Measurements from ENCODE around the gene CA10.

The CA10 gene

DNA sequence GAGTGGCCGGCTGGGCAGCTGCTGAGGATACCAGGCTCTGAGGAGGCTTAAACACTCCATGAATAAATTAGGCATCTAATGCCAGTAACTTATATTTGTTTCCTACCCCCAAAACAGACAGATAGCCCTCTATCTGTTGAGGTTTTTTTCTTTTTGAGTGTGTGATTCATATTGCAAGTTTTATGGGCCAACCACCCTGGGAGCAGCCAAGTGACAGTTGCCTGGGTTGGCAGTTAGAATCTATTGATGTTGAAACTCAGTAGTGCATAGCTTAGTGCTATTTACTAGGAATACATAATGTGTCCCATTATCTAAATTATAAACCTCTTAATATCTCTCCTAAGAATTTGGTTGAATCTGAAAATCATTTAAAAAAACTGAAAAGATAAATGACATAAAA lies 397.4 kb downstream of the CA10 start:
- no peak for DNase-seq (ENCODE audit: low spot score)
- TF ChIP-seq, protein P1, sequence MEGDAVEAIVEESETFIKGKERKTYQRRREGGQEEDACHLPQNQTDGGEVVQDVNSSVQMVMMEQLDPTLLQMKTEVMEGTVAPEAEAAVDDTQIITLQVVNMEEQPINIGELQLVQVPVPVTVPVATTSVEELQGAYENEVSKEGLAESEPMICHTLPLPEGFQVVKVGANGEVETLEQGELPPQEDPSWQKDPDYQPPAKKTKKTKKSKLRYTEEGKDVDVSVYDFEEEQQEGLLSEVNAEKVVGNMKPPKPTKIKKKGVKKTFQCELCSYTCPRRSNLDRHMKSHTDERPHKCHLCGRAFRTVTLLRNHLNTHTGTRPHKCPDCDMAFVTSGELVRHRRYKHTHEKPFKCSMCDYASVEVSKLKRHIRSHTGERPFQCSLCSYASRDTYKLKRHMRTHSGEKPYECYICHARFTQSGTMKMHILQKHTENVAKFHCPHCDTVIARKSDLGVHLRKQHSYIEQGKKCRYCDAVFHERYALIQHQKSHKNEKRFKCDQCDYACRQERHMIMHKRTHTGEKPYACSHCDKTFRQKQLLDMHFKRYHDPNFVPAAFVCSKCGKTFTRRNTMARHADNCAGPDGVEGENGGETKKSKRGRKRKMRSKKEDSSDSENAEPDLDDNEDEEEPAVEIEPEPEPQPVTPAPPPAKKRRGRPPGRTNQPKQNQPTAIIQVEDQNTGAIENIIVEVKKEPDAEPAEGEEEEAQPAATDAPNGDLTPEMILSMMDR (IDR thresholded peaks at IDR 0.05; ENCODE audit: extremely low read depth, missing control alignments): no peak

DNA sequence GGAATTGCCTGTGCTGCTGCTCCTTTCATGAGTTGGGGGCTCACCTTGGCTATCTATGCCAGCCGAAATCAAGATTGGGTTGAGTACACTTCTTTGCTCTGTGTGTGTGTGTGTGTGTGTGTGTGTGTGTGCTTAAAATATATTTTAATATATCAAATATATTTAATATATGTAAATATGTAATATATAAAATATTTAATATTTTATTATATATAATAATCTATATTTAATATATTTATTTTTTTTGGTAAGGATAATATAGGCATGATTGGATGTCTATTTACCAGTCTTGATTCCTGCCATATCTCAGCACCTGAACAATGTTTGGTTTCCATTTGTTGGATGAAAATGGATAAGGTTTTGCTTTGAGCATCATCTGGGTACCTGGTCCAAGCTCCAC lies 399.3 kb downstream of the CA10 start:
- DNase-seq (ENCODE audit: low spot score): no peak

DNA sequence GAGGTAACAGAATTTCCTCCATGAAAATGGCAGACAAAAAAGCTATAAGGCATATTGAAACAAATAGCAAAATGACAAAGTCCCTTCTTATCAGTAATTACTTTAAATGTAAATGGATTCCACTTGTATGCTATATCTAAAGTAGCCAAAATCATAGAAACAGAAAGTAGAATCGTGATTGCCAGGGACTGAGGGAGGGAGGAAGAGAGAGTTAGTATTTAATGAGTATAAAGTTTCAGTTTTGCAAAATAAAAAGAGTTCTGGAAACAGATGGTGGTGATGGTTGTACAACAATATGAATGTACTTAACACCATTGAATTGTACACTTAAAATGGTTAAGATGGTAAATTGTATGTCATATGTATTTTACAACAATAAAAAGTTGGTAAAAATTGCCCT lies 407.4 kb downstream of the CA10 start:
- TF ChIP-seq, protein P1 (IDR thresholded peaks at IDR 0.05; ENCODE audit: extremely low read depth, missing control alignments): no peak
- no peak for DNase-seq (ENCODE audit: low spot score)

More for the DNA sequence above, 399.3 kb downstream of the CA10 start:
- TF ChIP-seq, protein P1 (IDR thresholded peaks at IDR 0.05; ENCODE audit: extremely low read depth, missing control alignments): no peak

DNA sequence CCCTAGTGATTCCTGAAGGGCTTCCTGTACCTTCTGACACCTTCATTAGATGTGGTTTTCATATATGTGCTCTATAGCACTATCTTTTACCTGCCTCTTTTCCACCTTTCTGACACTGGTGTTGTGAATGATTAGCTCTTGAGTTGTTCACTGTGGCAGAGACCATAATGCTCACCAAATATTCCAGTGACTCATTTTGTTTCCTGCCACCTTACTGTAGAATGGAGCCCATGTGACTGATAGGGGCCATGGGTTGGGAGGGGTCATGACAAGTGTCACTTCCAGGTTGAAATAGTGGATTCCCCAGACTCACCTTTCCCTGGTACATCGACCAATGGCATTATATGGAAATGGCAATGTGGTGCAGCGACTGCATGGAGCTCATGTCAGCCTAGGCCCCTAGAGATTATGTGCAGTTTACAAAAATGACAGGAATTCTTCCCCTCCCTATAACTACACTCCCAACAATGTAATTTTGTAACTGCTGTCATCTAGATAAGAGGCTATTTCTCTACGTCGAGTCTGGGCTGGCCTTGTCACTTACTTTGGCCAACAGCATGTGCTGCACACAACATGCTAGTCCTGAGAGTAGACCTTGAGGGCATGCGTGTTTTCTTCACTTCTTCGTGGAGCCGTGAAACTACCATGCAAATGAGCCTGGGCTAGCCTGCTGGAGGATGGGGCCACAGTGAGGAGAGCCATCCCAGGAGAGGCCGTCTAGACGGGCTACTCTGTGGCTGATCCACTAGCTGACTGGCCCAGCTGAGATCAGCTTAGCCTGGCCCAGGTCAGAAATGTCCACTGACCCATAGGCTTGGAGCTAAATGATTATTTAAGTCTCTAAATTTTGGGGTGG lies 409.5 kb downstream of the CA10 start:
- DNase-seq (ENCODE audit: low spot score): no peak
- TF ChIP-seq, protein P1 (IDR thresholded peaks at IDR 0.05; ENCODE audit: extremely low read depth, missing control alignments): no peak

DNA sequence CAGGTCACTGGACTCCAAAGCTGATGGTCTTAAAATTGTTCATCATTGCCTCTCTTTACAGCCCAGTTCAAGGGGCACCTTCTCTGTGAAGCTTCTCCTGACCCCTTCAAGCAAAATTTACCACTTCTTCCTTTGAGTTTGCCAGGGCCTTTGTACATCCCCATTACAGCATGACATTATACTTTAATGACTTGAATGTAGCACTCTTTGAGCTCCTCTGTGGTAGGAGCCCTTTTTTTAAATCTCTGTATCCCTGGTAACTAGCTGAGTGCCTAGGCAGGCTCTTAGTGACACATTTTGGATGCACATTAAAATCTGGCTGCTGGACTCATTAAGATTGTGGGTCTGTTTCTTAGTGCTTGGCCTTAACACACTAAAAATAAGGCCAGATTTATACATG lies 412.1 kb downstream of the CA10 start:
- DNase-seq (ENCODE audit: low spot score): no peak
- TF ChIP-seq, protein P1 (IDR thresholded peaks at IDR 0.05; ENCODE audit: extremely low read depth, missing control alignments): no peak

DNA sequence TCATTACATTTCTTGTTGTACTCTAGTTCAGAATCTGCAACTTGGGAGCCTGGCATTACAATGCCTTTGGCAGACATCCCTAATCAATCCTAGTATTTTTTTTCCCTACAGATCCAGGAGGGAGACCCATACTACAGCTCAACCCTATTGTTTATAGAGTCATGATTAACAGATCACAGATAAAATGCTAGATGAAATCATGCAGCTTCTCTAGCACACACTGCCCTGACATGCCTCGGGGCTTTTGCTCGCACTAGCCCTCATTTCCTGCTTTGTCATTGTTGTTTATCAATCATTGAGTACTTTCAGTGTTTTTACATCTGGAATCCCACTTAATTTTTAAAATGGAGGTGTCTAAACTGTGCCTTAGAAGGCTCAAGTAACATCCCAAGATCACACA lies 412.5 kb downstream of the CA10 start:
- TF ChIP-seq, protein P1 (IDR thresholded peaks at IDR 0.05; ENCODE audit: extremely low read depth, missing control alignments): no peak
- no peak for DNase-seq (ENCODE audit: low spot score)

DNA sequence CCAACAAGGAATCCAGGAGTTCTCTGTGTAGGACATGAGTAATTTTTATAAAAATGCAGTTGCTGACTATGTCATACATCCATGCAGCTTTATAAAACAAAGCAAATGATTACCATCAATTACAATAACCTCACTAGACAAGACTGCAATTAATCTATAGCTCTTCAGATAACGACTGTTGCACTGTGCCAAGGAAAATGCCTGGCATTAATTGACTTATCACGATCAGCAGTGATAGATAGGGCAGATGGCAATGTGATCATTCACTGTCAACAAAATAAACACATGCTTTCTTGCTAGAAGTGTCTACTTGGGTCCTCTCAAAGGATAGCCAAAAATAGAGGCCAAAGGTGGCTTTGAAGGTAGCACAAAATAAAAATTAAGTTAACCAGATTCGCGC lies 415.0 kb downstream of the CA10 start:
- TF ChIP-seq, protein P1 (IDR thresholded peaks at IDR 0.05; ENCODE audit: extremely low read depth, missing control alignments): no peak
- no peak for DNase-seq (ENCODE audit: low spot score)
